ENCODE results near the gene SYNE3. TPM values are rescaled to one million over a fixed set of nuclear protein-coding genes. Genes with fewer than 3 reads are reported as not detected.

SYNE3 gene
- total RNA-seq, 4 donors from 2014 or later, result 4.7 to 7.1 (median 5.1) TPM

GRCh38 chr14:95500201-95500681 lies 16.2 kb downstream of the SYNE3 start:
- no peak overlapping the region for H3K4me3 ChIP-seq
- intact Hi-C loops (cut with DNase I; ENCODE audit: low total_unique reads) (no loop called here), in situ Hi-C loops (cut with MboI; ENCODE audit: low sequenced_read_pairs in 4 of 4) (no loop called here)
- peak overlapping the region in 3 of 4 donors; percentile 36 to 59 (median 48) for H3K27ac ChIP-seq
- H3K36me3 ChIP-seq, result no peaks in the 10 kb centered on the region
- peaks cover 34 to 52% of the 10 kb centered on the region in 2 donors for H3K4me1 ChIP-seq
- no peaks in the 10 kb centered on the region for H3K27me3 ChIP-seq
- no peak for TF ChIP-seq POLR2A (IDR thresholded peaks at IDR 0.05)
- TF ChIP-seq, protein P1, sequence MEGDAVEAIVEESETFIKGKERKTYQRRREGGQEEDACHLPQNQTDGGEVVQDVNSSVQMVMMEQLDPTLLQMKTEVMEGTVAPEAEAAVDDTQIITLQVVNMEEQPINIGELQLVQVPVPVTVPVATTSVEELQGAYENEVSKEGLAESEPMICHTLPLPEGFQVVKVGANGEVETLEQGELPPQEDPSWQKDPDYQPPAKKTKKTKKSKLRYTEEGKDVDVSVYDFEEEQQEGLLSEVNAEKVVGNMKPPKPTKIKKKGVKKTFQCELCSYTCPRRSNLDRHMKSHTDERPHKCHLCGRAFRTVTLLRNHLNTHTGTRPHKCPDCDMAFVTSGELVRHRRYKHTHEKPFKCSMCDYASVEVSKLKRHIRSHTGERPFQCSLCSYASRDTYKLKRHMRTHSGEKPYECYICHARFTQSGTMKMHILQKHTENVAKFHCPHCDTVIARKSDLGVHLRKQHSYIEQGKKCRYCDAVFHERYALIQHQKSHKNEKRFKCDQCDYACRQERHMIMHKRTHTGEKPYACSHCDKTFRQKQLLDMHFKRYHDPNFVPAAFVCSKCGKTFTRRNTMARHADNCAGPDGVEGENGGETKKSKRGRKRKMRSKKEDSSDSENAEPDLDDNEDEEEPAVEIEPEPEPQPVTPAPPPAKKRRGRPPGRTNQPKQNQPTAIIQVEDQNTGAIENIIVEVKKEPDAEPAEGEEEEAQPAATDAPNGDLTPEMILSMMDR (IDR thresholded peaks at IDR 0.05 in 4 of 5, conservative IDR thresholded peaks at IDR 0.05 in 1 of 5), result no peak
- DNase-seq (peak in 1 of 2 donors; percentile 60), ATAC-seq (peak; percentile 50 to 78)
- H3K9me3 ChIP-seq, result no peaks in the 10 kb centered on the region

- peak overlapping the region in 1 of 4 donors; percentile 59 for H3K27ac ChIP-seq
- intact Hi-C loops (cut with DNase I; ENCODE audit: low total_unique reads) (no loop called here), in situ Hi-C loops (cut with MboI; ENCODE audit: low sequenced_read_pairs in 4 of 4) (no loop called here)
- ATAC-seq, result no peak
- no peak for TF ChIP-seq POLR2A (IDR thresholded peaks at IDR 0.05)
- TF ChIP-seq, protein P1 (IDR thresholded peaks at IDR 0.05 in 4 of 5, conservative IDR thresholded peaks at IDR 0.05 in 1 of 5), result no peak
- no peaks in the 10 kb centered on the region for H3K27me3 ChIP-seq
- DNase-seq, result no peak
- H3K4me1 ChIP-seq, result peaks cover 34 to 43% of the 10 kb centered on the region in 2 donors
- no peaks in the 10 kb centered on the region for H3K36me3 ChIP-seq
- H3K4me3 ChIP-seq, result no peak overlapping the region
- H3K9me3 ChIP-seq, result no peaks in the 10 kb centered on the region
Observed at GRCh38 chr14:95499354-95499750, 17.1 kb downstream of the SYNE3 start.

GRCh38 chr14:95498622-95499353 lies 17.7 kb downstream of the SYNE3 start:
- Histone ChIP-seq H3K4me3 (no peak overlapping the region), H3K27ac (peak overlapping the region in 1 of 4 donors; percentile 40), H3K4me1 (peaks cover 34 to 40% of the 10 kb centered on the region in 2 donors), H3K9me3 (no peaks in the 10 kb centered on the region), H3K36me3 (no peaks in the 10 kb centered on the region), H3K27me3 (no peaks in the 10 kb centered on the region)
- DNase-seq (no peak), ATAC-seq (no peak)
- intact Hi-C loops (cut with DNase I; ENCODE audit: low total_unique reads) (no loop called here), in situ Hi-C loops (cut with MboI; ENCODE audit: low sequenced_read_pairs in 4 of 4) (no loop called here)
- no peak for TF ChIP-seq POLR2A (IDR thresholded peaks at IDR 0.05)
- TF ChIP-seq, protein P1 (IDR thresholded peaks at IDR 0.05 in 4 of 5, conservative IDR thresholded peaks at IDR 0.05 in 1 of 5), result no peak

- DNase-seq (no peak), ATAC-seq (no peak)
- H3K36me3 ChIP-seq, result no peaks in the 10 kb centered on the region
- no peak overlapping the region for H3K27ac ChIP-seq
- TF ChIP-seq, protein P1 (IDR thresholded peaks at IDR 0.05 in 4 of 5, conservative IDR thresholded peaks at IDR 0.05 in 1 of 5), result no peak
- no peak for TF ChIP-seq POLR2A (IDR thresholded peaks at IDR 0.05)
- H3K4me1 ChIP-seq, result peaks cover 34 to 40% of the 10 kb centered on the region in 2 donors
- intact Hi-C loops (cut with DNase I; ENCODE audit: low total_unique reads) (no loop called here), in situ Hi-C loops (cut with MboI; ENCODE audit: low sequenced_read_pairs in 4 of 4) (no loop called here)
- no peaks in the 10 kb centered on the region for H3K27me3 ChIP-seq
- H3K4me3 ChIP-seq, result no peak overlapping the region
- H3K9me3 ChIP-seq, result no peaks in the 10 kb centered on the region
Observed at GRCh38 chr14:95497561-95498011, 18.9 kb downstream of the SYNE3 start.

All from gastrocnemius medialis (tissue), 4 donors.